GM12878 (cell line): Measurements from ENCODE around the gene GNB2. TPM values are rescaled to one million over a fixed set of nuclear protein-coding genes. Genes with fewer than 3 reads are reported as not detected.

Source experiments
- CBX5 ChIP-seq: sonication (generic); IDR thresholded peaks from 2 replicates; pipeline ENCODE4 v1.6.1; 2016; ENCODE audit warnings: low read depth, moderate library complexity, mild to moderate bottlenecking, inconsistent platforms
- CHD1 ChIP-seq: IDR thresholded peaks from 2 replicates; pipeline ENCODE4 v1.6.1; 2012; ENCODE audit warnings: low read depth, low read length, improper control_type of control experiment
- CHD2 ChIP-seq: IDR thresholded peaks from 2 replicates; pipeline ENCODE4 v1.6.1; 2011; ENCODE audit warnings: low read depth, low read length, improper control_type of control experiment, borderline replicate concordance
- CUX1 ChIP-seq: IDR thresholded peaks from 2 replicates; pipeline ENCODE4 v1.6.1; 2012; ENCODE audit warnings: improper control_type of control experiment, low read depth, low read length; ENCODE audit not compliant: insufficient replicate concordance
- E2F8 ChIP-seq: fragments of 450-650 bp; IDR thresholded peaks from 2 replicates; pipeline ENCODE4 v1.6.1; 2018; ENCODE audit warnings: mild to moderate bottlenecking, low read depth, moderate library complexity; ENCODE audit not compliant: partially characterized antibody
- ETV6 ChIP-seq, 2 experiments: fragments of 450-650 bp in 1 of 2; IDR thresholded peaks in 1 of 2; conservative IDR thresholded peaks in 1 of 2; 2 replicates each; pipeline ENCODE4 v1.6.1; 2014; ENCODE audit warnings: antibody characterized with exemption in 1 of 2, borderline replicate concordance in 1 of 2, low read depth in 1 of 2, mild to moderate bottlenecking in 1 of 2, moderate library complexity in 1 of 2
- HCFC1 ChIP-seq: fragments of 150-350 bp; IDR thresholded peaks from 2 replicates; pipeline ENCODE4 v1.6.1; 2014; ENCODE audit warnings: low read length
- MEF2A ChIP-seq: IDR thresholded peaks from 2 replicates; pipeline ENCODE4 v1.6.1; 2011; ENCODE audit warnings: low read depth, mild to moderate bottlenecking, low read length, moderate library complexity; ENCODE audit not compliant: insufficient read depth
- MLLT1 ChIP-seq: fragments of 450-650 bp; IDR thresholded peaks from 2 replicates; pipeline ENCODE4 v1.6.1; 2016; ENCODE audit warnings: mild to moderate bottlenecking
- MTA3 ChIP-seq: IDR thresholded peaks from 2 replicates; pipeline ENCODE4 v1.6.1; 2012; ENCODE audit warnings: low read length, inconsistent platforms, borderline replicate concordance
- MYB ChIP-seq: fragments of 150-350 bp; IDR thresholded peaks from 2 replicates; pipeline ENCODE4 v1.6.1; 2014; ENCODE audit warnings: mild to moderate bottlenecking, low read depth, low read length, borderline replicate concordance
- NFYB ChIP-seq: IDR thresholded peaks from 2 replicates; pipeline ENCODE4 v1.6.1; 2011; ENCODE audit warnings: low read depth, mild to moderate bottlenecking, low read length, improper control_type of control experiment, moderate library complexity; ENCODE audit not compliant: insufficient read depth
- POU2F2 ChIP-seq: IDR thresholded peaks from 3 replicates; pipeline ENCODE4 v1.6.1; 2011; ENCODE audit warnings: low read depth, mild to moderate bottlenecking, low read length, borderline replicate concordance
- RAD21 ChIP-seq: IDR thresholded peaks from 2 replicates; pipeline ENCODE4 v1.6.1; 2011; ENCODE audit warnings: mild to moderate bottlenecking, low read depth, low read length, moderate library complexity; ENCODE audit not compliant: insufficient read depth
- SKIL ChIP-seq: fragments of 450-650 bp; IDR thresholded peaks from 2 replicates; pipeline ENCODE4 v1.6.1; 2017; ENCODE audit warnings: mild to moderate bottlenecking, low read depth, inconsistent platforms; ENCODE audit not compliant: poor library complexity, severe bottlenecking
- ZNF217 ChIP-seq: fragments of 450-650 bp; IDR thresholded peaks from 2 replicates; pipeline ENCODE4 v1.6.1; 2017; ENCODE audit warnings: antibody characterized with exemption, mild to moderate bottlenecking
- polyA plus RNA-seq, 11 experiments: library from polyadenylated mRNA; depleted of rRNA in 4 of 11; unstranded in 6 of 11; stranded (reverse) in 5 of 11; fragments of >200 nt; fragmentation: Nextera tagmentation in 4 of 11; fragmentation: Illumina TruSeq in 1 of 11; extraction: Ambion mirVana in 4 of 11; extraction: Trizol in 1 of 11; gene quantifications; 1 replicate in 1 of 11; 2 replicates in 10 of 11; pipeline versions ENCODE4 v1.2.1 to v1.2.3, GENCODE V29; 2011 to 2016; ENCODE audit warnings: inconsistent platforms in 2 of 11, missing spikeins in 2 of 11, low read depth in 1 of 11
- total RNA-seq, 4 experiments: library from RNA; depleted of rRNA in 3 of 4; stranded (reverse); fragments of >200 nt in 3 of 4; fragmentation: Illumina TruSeq in 1 of 4; extraction: Trizol in 1 of 4; gene quantifications; 2 replicates each; pipeline versions ENCODE4 v1.2.1 to v1.2.3, GENCODE V29; 2013 to 2021

GNB2 gene
- total and polyA plus RNA-seq, 10 of the 15 experiments (the other 5 are each of a cell fraction or from before 2014, with no cell fraction given) = 0.35 to 175 (median 59.7) TPM

GRCh38 chr7:100705753-100706671, 32.5 kb downstream of the GNB2 start, which contains the start of gene POP7 (continued):
- no peak for TF ChIP-seq CUX1
- no peak for TF ChIP-seq CBX5
- no peak for TF ChIP-seq MEF2A
- TF ChIP-seq SKIL = no peak
- TF ChIP-seq POU2F2 = peak; percentile 5; the same call in 1 of the 3 replicates
- TF ChIP-seq MLLT1 = 0 out of 2 replicates have a peak, but pooled peaks have one; percentile 6
- no peak for TF ChIP-seq RAD21
- peak; percentile 99 for TF ChIP-seq CHD2
- no peak for TF ChIP-seq MTA3
- TF ChIP-seq NFYB = no peak
- no peak for TF ChIP-seq E2F8
- no peak for TF ChIP-seq MYB
- peak; percentile 63; the same call in 1 of the 2 replicates for TF ChIP-seq HCFC1
- no peak for TF ChIP-seq ETV6 (conservative IDR thresholded peaks at IDR 0.05 in 1 of 2, IDR thresholded peaks at IDR 0.05 in 1 of 2; ENCODE audit: borderline replicate concordance in 1 of 2, low read depth in 1 of 2)
- no peak for TF ChIP-seq CHD1
- no peak for TF ChIP-seq ZNF217
